Right ventricle myocardium inferior (tissue), 1 donor: ENCODE measurements around the gene NMUR2. TPM values are rescaled to one million over a fixed set of nuclear protein-coding genes. Genes with fewer than 3 reads are reported as not detected.

Source experiments
- ATAC-seq: fragments of 200-7000 bp; cut with Tn5 transposase; one replicate; pipeline ENCODE4 v1.9.1; 2020; ENCODE audit warnings: mild to moderate bottlenecking, moderate library complexity
- DNase-seq: peaks from one replicate; pipeline ENCODE4 v3.0.0; 2021; ENCODE audit errors: missing footprints
- intact Hi-C: fragments of 100-400 bp; cut with DNase I; formaldehyde crosslinking; loops from one replicate; pipeline ENCODE4 v1.11.0; 2022
- long read RNA-seq: library from polyadenylated mRNA; unstranded; transcript quantifications from one replicate; pipeline ENCODE4 v2.0.0, GENCODE V29; 2021
- total RNA-seq: library from RNA; stranded (reverse); fragmentation: NEBNext Ultra II Directional; extraction: Animal tissue kit (Norgen Biotek cat#: 25700); gene quantifications from one replicate; pipeline ENCODE4 v1.2.1, GENCODE V29; 2021
- donor health status: DM: no; HTN: yes; CAD: no; lungs with severe emphysema.

Gene NMUR2, protein sequence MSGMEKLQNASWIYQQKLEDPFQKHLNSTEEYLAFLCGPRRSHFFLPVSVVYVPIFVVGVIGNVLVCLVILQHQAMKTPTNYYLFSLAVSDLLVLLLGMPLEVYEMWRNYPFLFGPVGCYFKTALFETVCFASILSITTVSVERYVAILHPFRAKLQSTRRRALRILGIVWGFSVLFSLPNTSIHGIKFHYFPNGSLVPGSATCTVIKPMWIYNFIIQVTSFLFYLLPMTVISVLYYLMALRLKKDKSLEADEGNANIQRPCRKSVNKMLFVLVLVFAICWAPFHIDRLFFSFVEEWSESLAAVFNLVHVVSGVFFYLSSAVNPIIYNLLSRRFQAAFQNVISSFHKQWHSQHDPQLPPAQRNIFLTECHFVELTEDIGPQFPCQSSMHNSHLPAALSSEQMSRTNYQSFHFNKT
- total RNA-seq: 0.14 TPM
- long read RNA-seq: 0 reads

- DNase-seq (no peak), ATAC-seq (peak; percentile 52)
- intact Hi-C loops: no loop called here
Observed at GRCh38 chr5:152405145-152405544, at the start of gene NMUR2. NMUR2 (minus strand) TSS chr5:152405279; CDS start chr5:152405113, 166 bp downstream.

- intact Hi-C loops: no loop called here
- ATAC-seq: no peak
- DNase-seq: no peak
Observed at GRCh38 chr5:152443935-152444334, 38.9 kb upstream of the NMUR2 start.

DNA sequence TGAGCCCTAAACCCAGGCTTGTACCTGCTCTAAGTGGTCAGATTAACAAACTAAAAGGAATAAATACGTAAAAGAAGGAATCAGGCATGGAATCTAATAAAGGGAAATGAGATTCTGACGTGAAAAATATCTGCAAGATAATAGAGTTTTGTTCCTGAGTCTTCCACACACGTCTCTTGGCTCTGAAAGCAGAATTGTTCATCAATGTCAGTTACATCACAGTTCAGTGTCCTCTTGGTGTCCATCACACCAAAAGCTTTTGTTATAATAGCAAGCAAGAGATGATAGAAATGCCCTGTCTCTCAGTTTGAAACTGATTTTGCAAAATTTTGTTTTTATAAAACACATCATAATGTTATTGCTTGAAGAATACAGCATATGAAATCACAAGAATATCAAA is 34.7 kb upstream of the NMUR2 start:
- no peak for ATAC-seq
- intact Hi-C loops: no loop called here
- no peak for DNase-seq

DNA sequence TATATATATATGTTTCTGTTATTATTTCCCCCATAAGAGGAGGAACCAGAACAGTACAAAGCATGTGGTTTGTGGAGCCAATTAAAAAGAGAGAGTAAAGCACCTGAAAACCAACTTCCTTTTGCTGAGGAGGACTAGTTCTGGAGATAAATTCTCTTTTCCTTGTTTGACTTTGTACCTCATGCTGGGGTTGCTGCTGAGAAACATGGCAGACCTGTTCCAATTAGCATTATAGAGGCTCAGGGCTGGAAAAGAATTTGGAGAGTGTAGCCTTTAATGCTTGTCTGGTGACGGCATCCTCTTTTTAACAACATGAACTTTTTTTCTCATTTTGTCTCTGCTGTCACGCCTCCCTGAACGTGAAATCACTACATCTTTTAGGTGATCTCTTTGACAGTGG is 32.8 kb upstream of the NMUR2 start:
- intact Hi-C loops: no loop called here
- ATAC-seq (no peak), DNase-seq (no peak)

GRCh38 chr5:152427721-152428120 is 22.6 kb upstream of the NMUR2 start:
- no peak for DNase-seq
- ATAC-seq: no peak
- intact Hi-C loops: no loop called here

DNA sequence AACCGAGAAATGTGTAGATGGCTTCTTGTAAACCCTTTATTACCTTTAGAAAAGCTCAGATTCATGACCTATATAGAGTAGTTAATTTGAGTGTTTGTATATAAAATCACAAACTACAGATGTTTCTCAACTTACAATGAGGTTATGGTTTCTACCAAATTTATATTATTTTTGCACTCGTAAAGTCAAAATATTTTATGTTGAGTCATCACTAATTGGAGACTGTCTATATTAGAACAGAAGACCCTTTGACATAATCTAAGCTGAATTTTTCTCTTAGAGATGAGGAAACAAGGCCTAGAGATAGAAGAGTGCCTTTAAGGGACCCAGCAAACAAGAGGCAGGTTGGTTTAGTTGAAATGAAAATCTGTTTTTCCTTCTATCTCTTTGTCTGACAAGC is 20.0 kb upstream of the NMUR2 start:
- no peak for ATAC-seq
- intact Hi-C loops: no loop called here
- DNase-seq: no peak

DNA sequence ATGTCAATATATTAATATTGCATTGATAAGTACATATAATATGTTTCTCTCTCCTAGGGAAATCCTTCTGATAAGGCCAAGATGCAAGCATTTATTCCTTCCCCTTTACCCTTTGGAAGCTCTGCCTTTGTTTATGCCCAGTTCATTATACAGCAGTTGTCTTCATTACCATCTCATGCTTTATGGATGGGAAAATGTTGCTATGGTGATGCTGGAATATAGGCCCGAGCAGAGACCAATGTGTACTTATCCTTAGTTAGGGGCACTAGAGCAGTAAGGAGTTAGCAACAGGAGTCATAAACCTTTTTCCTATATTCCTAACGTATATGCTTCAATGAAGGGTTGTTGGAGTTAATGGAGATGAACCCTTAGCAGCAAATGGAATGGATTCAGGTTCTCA is 19.4 kb upstream of the NMUR2 start:
- ATAC-seq: no peak
- intact Hi-C loops: no loop called here

GRCh38 chr5:152422081-152422480 is 17.0 kb upstream of the NMUR2 start:
- DNase-seq: no peak
- intact Hi-C loops: no loop called here
- no peak for ATAC-seq

More for the DNA sequence above, 19.4 kb upstream of the NMUR2 start:
- DNase-seq: no peak

DNA sequence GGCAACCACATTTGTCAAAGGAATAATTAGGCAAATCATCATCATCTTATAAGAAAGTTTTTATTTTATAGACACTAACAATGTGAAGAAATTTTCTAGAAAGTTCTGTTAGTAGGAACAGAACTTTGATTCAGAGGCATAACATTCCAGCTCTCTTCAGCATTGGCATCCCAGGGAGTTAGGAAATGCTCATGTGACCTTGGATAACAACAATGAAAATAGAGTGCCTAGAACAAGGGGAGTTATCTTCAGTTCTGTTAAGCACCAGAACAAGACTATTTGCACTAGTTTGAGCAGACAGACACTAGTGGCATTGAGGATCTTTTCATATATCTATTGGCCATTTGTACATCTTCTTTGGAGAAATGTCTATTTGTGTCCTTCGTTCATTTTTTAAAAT is 7.0 kb upstream of the NMUR2 start:
- intact Hi-C loops: no loop called here
- DNase-seq: no peak
- ATAC-seq: no peak

DNA sequence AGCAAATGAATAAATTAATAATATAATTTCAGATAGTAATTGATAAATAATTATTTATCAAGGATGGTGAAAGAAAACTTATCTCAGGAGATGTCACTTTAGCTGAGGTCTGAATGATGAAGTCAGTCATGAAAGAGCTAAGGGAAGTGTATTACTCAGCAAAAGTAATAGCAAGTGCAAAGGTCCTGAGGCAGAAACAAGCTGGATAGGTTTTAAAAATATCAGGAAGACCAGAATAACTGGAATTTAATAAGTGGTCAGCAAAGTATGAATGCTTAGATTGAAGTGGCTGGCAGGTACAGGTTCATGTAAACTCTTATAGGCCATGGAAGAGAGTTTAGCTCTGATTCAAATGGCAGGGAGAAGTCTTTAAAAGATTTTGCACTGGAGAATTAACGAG is 1.0 kb upstream of the NMUR2 start:
- intact Hi-C loops: no loop called here
- DNase-seq (no peak), ATAC-seq (no peak)

DNA sequence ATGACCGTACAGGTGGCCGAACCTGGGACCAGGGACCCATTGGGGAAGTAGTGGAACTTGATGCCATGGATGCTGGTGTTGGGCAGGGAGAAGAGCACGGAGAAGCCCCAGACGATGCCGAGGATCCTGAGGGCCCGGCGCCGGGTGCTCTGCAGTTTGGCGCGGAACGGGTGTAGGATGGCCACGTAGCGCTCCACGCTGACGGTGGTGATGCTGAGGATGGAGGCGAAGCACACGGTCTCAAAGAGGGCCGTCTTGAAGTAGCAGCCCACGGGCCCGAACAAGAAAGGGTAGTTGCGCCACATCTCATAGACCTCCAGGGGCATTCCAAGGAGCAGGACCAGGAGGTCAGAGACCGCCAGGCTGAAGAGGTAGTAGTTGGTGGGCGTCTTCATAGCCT is 585 bp downstream of the NMUR2 start:
- peak; percentile 62 for DNase-seq
- intact Hi-C loops: no loop called here
- ATAC-seq: no peak

GRCh38 chr5:152403046-152403445 is 2.0 kb downstream of the NMUR2 start:
- no peak for DNase-seq
- no peak for ATAC-seq
- intact Hi-C loops: no loop called here

DNA sequence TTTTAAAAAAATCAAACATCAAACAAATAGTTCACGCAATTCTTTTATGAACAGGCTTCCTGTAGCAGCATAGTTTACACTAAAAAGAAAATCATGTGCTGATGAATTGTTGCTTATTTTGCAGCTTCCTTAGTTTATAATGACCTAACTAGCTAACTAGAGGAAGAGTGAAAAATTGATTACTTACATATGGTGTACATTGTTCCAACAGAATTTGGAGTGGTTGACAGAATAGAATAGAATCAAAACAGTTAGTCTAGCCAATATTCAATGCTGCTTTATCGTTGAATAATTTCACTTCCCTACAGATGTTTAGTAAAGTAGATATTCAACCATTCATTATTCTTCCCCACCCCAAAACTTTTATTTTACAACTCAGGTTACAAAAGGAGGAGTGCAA is 4.2 kb downstream of the NMUR2 start:
- no peak for DNase-seq
- ATAC-seq: no peak
- intact Hi-C loops: no loop called here

GRCh38 chr5:152397581-152397980 is 7.5 kb downstream of the NMUR2 start:
- no peak for DNase-seq
- intact Hi-C loops: no loop called here
- no peak for ATAC-seq

GRCh38 chr5:152393441-152393840 is 11.6 kb downstream of the NMUR2 start:
- intact Hi-C loops: no loop called here
- ATAC-seq: no peak

GRCh38 chr5:152389208-152389849 is 15.8 kb downstream of the NMUR2 start:
- DNase-seq (no peak), ATAC-seq (no peak)
- intact Hi-C loops: no loop called here

More at GRCh38 chr5:152393441-152393840, 11.6 kb downstream of the NMUR2 start:
- DNase-seq: no peak

- DNase-seq: no peak
- ATAC-seq: no peak
- intact Hi-C loops: no loop called here
Observed at GRCh38 chr5:152388610-152389009, 16.5 kb downstream of the NMUR2 start.

GRCh38 chr5:152380415-152381123 is 24.5 kb downstream of the NMUR2 start:
- DNase-seq: no peak
- intact Hi-C loops: no loop called here
- ATAC-seq: peak; percentile 38

GRCh38 chr5:152379331-152379730 is 25.7 kb downstream of the NMUR2 start:
- intact Hi-C loops: loop anchor here (1.0 to 10.0 kb wide), 2 partner anchors 85 to 126 kb away; no protein-coding TSS in a partner anchor
- DNase-seq (no peak), ATAC-seq (no peak)

GRCh38 chr5:152378730-152379129 is 26.3 kb downstream of the NMUR2 start:
- ATAC-seq (peak; percentile 60), DNase-seq (no peak)
- intact Hi-C loops: loop anchor here (1.0 to 10.0 kb wide), 2 partner anchors 86 to 127 kb away; no protein-coding TSS in a partner anchor
